ENCODE data around the gene KIAA1958. TPM values are rescaled to one million over a fixed set of nuclear protein-coding genes. Genes with fewer than 3 reads are reported as not detected.

The KIAA1958 gene
- total and polyA plus RNA-seq, 2 of the 8 experiments (the other 6 are each of a cell fraction or from before 2014, with no cell fraction given), result 11.4 to 43.8 TPM

DNA sequence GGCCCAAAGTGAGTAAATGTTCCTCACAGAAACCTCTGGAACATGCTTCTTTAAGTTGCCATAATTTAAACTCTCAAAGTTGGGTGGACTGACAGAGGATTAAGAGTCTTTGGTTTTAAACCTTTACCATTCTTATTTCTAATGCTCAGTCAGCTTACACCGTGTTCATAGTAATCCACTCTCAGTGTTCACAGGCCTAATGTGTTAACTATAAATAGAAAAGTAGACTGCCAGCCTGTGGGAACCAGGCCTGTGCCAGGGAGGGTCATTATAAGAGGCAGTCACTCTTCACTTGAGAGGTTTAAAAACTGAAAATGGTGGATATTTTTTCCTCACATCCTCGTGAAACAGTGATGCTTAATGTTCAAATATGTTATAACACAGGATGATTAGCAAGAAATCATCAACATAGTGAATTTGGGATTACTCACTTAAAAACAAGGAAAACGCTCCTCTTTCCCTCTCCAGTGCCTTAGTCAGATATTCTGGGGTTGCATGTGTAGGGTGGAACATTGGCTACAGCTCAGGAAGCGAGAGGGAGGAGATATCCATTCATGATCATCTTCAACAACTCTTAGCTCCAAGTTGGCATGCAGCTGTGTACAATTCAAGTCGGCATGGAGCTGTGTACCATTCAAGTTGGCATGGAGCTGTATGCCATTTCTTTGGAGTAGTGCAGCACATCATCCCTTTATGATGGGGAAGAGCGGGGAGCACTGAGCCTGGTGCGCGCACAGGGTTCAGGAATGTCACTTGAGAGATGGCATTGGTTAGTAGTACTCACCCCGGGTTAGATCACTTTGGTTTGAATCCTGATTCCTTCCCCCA lies 65.8 kb downstream of the KIAA1958 start:
- Histone ChIP-seq H4K91ac (replicated peaks; ENCODE audit: insufficient read length, low read length) (no peak overlapping the region), H3K23ac (ENCODE audit: insufficient read length) (no peak overlapping the region), H3K79me2 (ENCODE audit: control insufficient read depth in 1 of 2, insufficient read depth in 2 of 2, low read length in 2 of 2) (peaks cover 3 to 87% of the 10 kb centered on the region in 2 experiments; a peak in 3 of 4 replicates), H3K27me3 (replicated peaks in 1 of 4; ENCODE audit: control insufficient read depth in 3 of 4, extremely low read depth in 1 of 4, insufficient read depth in 3 of 4, low read length in 3 of 4) (no peaks in the 10 kb centered on the region), H2BK120ac (replicated peaks; ENCODE audit: low read depth, low read length) (no peak overlapping the region), H3K4ac (replicated peaks; ENCODE audit: insufficient read length, low read depth, low read length) (no peak overlapping the region), H2AFZ (ENCODE audit: low read length) (no peak overlapping the region), H3K79me1 (ENCODE audit: low read depth, low read length) (peaks cover 10% of the 10 kb centered on the region), H3K36me3 (ENCODE audit: control insufficient read depth in 2 of 4, insufficient read depth in 4 of 4, low read length in 3 of 4) (no peaks in the 10 kb centered on the region), H2AK5ac (ENCODE audit: low read depth, low read length) (peak overlapping the region; percentile 89; the same call in 1 of the 2 replicates), H3K9ac (replicated peaks in 1 of 4; ENCODE audit: extremely low read depth in 1 of 4, low read depth in 3 of 4, low read length in 3 of 4) (no peak overlapping the region), H4K20me1 (replicated peaks in 1 of 2; ENCODE audit: control insufficient read depth in 1 of 2, insufficient read depth in 2 of 2, low read length in 2 of 2) (peaks cover 12 to 18% of the 10 kb centered on the region in 2 experiments), H3K23me2 (ENCODE audit: low read depth, low read length) (no peaks in the 10 kb centered on the region), H3K18ac (ENCODE audit: extremely low read depth, low read length) (0 out of 2 replicates have a peak overlapping the region, but pooled peaks have one; percentile 68), H3K9me3 (ENCODE audit: insufficient read depth in 2 of 2, low read depth in 1 of 2, low read length in 1 of 2) (no peaks in the 10 kb centered on the region), H2BK12ac (ENCODE audit: low read depth, low read length) (peak overlapping the region; percentile 88), H3K14ac (ENCODE audit: insufficient read length) (no peak overlapping the region), H2BK5ac (ENCODE audit: low read depth, low read length) (no peak overlapping the region), H3K4me1 (replicated peaks in 1 of 4; ENCODE audit: control insufficient read depth in 3 of 4, insufficient read depth in 4 of 4, low read length in 3 of 4) (peaks cover 13 to 28% (median 25%) of the 10 kb centered on the region in 4 experiments; a peak in 6 of 7 replicates), H3K27ac (ENCODE audit: low read depth, low read length) (no peak overlapping the region), H4K8ac (ENCODE audit: extremely low read depth, insufficient read depth, low read length) (no peak overlapping the region), H3K56ac (replicated peaks; ENCODE audit: insufficient read length, low read depth, low read length) (no peak overlapping the region), H4K5ac (ENCODE audit: insufficient read length, low read depth, low read length) (no peak overlapping the region), H3K4me2 (ENCODE audit: insufficient read depth in 1 of 2, low read depth in 2 of 2, low read length in 2 of 2) (no peak overlapping the region), H2BK20ac (ENCODE audit: low read length) (no peak overlapping the region), H3K4me3 (ENCODE audit: extremely low read depth in 1 of 4, insufficient read depth in 2 of 4, low read depth in 3 of 4, low read length in 4 of 4) (no peak overlapping the region), H2BK15ac (ENCODE audit: low read length) (no peak overlapping the region)
- DNase-seq (ENCODE audit: low read depth in 1 of 2, low spot score in 2 of 2) (no peak), FAIRE-seq (no peak)
- POLR2A ChIA-PET (ENCODE audit: partially characterized antibody), result interaction anchor here (0.9 to 1.4 kb wide), 3 partner anchors 8 to 138 kb away, joined by 3 read pairs; partner anchors contain the start of gene KIAA1958
- WGBS, 2 experiments (ENCODE audit: extremely low coverage in 1 of 2, insufficient coverage in 1 of 2, insufficient read length in 1 of 2, insufficient replicate concordance in 2 of 2, low coverage in 1 of 2, low lambda C conversion rate in 2 of 2, missing lambda C conversion rate in 1 of 2), result 86% methylated on average over 9 of the region's 9 CpGs; no CpG with 5 or more reads in 1 of the 2 experiments
- CTCF ChIA-PET (ENCODE audit: partially characterized antibody), result no interaction called here
- TF ChIP-seq ATF2 (IDR thresholded peaks at IDR 0.05; ENCODE audit: low read length) (no peak), SP4 (IDR thresholded peaks at IDR 0.05; ENCODE audit: low read length) (no peak), YY1 (IDR thresholded peaks at IDR 0.05; ENCODE audit: low read depth, low read length) (no peak), HDAC6 (IDR thresholded peaks at IDR 0.05; ENCODE audit: low read depth, low read length) (no peak), USF2 (IDR thresholded peaks at IDR 0.05; ENCODE audit: low read length) (no peak), SIX5 (IDR thresholded peaks at IDR 0.05; ENCODE audit: low read depth, low read length) (no peak), RBBP5 (IDR thresholded peaks at IDR 0.05; ENCODE audit: borderline replicate concordance, low read depth, low read length) (no peak), EZH2 (IDR thresholded peaks at IDR 0.05; ENCODE audit: low read depth, low read length, severe bottlenecking) (no peak), NRF1 (IDR thresholded peaks at IDR 0.05; ENCODE audit: low read depth, low read length) (no peak)

Data from H1 (cell line).